ENCODE results near the gene PFDN4.

Gene PFDN4

DNA sequence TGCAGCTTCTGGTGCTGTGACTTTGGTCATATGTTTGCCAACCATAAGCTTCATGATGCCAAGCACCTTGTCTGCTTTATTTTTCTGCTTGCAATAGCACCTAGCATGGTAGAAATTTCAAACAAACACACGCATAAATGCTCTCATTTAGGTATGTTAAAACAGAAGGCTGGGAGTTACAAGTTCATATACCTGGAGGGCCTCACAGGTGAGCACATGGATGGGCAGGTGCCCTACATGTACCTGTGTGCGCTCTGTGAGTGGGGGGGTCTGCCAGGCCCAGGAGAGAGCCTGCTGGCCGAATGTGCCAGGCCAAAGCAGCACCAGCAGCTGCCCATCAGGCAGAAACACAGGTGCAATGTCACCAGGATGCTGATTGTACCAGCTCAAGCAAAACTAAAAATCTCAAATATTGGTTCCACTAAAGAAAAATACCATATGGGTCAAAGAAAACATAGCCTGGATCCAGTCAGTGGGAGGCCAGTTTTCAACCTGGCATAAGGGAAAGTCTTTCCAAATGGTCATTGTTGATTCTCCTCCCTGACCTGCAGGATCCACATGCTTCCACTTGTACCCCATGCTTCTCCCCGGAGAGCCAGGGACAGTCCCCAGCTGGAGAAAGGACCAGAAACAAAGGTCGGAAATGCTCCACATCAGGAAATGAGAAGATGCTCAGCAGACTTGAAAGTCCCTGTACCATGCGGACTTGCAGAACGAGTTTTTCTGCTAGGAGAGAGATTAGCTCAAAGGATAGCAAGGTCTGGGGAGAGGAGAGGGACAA, 7.2 kb upstream of the PFDN4 start:
- no peak for DNase-seq (ENCODE audit: low read depth in 2 of 3, low spot score in 1 of 3)

DNA sequence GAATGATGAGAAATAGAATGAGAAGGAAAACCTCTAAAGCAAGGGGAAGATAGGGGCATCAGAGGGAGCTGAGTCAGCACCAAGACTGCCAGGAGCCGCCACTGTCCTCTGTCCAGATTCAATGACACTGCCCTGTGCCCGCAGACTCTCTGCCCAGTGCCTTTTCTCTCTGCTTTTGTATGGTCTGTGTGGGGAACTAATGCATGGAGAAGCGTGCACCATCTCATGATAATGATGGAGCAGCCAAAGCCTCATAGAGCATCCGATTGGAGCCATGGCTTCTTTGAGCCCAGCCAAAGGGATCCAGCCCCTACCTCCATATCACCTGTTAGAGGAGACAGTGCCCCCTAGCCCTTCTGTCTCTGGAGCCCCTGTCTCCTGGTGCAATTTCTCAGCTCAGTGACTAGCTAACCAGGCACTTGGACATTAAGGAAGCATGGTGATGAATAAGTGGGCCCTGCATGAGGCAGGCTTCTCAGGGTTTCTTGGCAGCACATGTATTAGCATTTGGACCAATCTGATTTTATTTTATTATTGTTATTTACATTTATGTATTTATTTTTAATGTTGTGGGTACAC, 6.5 kb upstream of the PFDN4 start:
- no peak for DNase-seq (ENCODE audit: low read depth in 2 of 3, low spot score in 1 of 3)

DNA sequence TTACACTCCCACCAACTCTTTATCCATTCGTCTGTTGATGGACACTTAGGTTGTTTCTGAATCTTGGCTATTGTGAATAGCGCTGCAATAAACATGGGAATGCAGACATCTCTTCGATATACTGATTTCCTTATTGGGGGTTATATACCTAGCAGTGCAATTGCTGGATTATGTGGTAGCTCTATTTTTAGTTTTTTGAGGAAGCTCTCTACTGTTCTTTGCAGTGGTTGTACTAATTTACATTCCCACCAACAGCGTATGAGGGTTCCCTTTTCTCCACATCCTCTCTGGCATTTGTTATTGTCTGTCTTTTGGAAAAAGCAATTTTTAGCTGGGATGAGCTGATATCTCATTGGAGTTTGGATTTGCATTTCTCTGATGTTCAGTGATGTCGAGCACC, 4.6 kb upstream of the PFDN4 start:
- no peak for DNase-seq (ENCODE audit: low read depth in 2 of 3, low spot score in 1 of 3)

DNA sequence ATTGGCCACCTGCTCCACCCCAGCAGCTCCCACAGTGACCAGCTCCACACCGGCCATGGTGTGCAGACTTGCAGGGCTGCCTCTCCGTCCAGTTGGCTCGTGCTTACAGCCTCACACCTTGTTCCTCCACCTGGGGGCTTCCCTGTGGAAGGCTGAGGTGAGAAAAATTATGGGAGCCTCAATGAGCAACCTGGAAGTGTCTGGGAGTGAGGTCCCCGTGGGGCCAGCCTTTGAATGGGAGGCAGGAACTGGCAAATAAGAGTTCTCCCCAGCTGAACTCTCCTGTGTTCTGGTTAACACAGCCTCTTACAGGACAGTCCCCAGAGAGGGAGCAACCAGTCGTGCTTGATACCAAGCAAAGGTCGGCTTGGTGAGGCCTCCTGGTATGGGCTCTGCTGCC, 3.8 kb upstream of the PFDN4 start:
- no peak for DNase-seq (ENCODE audit: low read depth in 2 of 3, low spot score in 1 of 3)

DNA sequence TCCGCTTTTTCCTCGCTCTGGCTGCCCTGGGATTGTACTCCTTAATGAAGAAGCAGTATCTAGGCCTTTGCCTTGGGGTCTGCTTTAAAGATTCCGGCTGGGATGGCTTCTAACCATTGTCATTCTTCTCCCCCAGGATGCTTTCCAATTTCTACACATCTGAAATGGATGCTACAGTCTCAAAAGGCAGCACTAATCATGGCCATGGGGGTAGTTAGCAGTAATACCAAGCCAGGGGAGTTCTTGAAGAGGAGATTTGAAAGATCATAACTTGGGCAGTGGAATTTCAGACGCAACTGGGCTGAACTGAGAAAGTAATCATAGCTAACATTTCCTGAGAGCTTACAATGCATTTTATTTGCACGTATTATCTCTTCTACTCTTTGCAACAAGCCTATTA, 3.4 kb upstream of the PFDN4 start:
- DNase-seq (ENCODE audit: low read depth in 2 of 3, low spot score in 1 of 3) = no peak

DNA sequence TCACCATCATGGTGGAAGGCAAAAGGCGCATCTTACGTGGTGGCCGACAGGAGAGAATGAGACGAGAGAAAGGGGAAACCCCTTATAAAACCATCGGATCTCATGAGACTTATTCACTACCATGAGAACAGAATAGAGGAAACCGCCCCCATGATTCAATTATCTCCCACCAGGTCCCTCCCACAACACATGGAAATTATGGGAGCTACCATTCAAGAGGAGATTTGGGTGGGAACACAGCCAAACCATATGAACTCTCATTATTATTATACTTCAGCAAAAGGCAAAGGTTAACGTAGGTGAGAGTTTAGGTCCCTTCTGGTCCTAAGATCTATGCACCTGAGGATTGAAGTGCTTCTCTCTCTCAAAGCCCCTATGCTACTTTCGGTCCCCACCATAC, 2.4 kb upstream of the PFDN4 start:
- peak in 1 of 3 donors; percentile 17 for DNase-seq (ENCODE audit: low read depth in 2 of 3, low spot score in 1 of 3)

DNA sequence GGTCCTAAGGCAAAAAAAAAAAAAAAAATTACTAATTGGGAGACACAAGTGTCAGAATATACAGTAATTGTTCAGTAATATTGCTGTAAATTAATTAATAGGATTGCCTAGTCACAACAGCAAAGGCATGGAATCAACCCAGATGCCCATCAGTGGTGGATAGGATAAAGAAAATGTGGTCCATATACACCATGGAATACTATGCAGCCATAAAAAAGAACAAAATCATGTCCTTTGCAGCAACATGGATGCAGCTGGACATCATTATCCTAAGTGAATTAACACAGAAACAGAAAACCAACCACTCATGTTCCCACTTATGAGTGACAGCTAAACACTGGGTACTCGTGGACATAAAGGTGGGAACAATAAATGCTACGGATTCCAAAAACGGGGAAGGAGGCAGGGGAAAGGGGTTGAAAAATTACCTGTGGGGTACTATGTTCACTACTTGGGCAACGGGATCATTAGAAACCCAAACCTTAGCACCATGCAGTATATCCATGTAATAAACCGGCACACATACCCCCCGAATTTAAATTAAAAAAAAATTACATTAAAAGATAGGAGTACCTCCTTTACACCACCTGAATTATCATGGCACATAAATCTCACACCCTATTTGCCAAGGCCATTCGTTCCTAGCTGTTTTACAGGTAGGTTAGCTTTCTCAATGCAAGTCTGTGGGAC, 689 bp upstream of the PFDN4 start:
- no peak for DNase-seq (ENCODE audit: low read depth in 2 of 3, low spot score in 1 of 3)

DNA sequence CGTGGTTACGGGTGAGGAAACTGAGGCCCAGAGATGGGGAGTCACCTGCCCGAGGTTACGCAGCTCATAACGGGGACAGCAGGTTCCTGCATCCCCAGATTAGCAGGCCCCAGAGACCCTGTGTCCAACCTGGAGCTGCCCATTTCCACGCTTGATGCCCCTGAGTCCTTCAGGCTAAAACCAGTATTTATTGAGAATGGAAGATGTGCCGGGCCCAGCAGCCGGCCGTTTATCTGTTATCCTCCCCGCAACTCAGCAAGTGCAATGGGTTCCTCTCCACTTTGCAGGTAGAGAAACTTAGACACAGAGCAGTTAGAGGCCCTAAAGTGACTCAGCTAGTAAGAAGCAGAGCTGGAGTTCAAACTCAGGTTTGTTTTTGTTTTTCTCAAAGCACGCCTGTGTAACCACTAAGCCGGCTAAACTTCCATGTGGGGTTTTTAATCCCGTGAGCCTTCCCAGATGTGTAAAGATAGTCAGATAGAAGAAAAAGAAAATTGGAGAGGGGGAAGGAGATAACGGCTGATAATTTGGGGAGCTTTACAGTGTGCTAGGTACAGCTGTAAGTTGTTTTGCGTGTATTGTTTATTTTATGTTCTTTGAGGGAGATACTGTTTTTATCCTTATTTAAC, 775 bp downstream of the PFDN4 start:
- DNase-seq (ENCODE audit: low read depth in 2 of 3, low spot score in 1 of 3) = no peak

DNA sequence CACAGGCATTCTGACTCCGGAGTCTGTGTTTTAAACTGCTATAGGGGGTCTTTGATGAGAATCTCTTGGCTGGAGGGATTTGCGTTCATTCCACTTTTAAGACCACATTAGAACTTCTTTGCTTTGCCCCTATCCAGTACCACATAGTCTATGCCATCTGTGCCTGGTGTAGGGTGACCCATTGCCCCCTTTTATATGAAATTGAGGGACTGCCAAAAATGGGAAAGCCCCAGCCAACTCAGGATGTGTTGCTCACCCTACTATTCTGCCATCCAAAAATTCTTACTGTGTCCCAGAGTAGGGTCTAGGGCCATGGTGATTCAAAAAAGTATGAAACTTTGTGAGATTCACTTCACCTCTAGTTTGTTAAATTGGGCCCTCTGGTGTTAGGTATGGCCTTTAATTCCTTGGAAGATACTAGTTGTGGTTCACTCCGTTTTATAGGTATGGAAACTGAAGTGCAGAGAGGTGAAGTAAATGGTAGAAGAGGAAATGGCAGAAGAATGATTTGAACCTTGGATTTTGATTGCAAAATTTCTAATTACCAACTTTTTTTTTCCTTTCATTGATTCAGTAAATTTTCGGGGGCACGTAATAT, 1.4 kb downstream of the PFDN4 start:
- DNase-seq (ENCODE audit: low read depth in 2 of 3, low spot score in 1 of 3) = no peak

DNA sequence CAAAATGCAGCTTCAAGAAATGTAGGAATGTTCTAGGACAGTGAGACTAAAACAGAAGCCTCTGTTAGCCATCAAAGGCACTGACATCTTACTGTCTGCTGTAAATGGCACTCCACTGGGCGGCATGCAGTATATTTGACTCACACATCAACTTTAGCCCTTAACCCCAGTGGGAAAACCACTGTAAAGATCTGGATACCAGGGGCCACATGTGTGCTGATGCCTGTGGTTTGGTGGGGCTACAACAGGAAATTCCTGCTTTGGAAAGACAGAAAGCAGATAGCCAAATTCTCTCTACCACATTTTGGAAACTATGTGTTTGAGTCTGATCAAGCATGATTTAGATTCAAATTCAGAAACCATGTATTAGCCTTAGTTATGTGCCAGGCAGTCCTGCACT, 4.3 kb downstream of the PFDN4 start:
- DNase-seq (ENCODE audit: low read depth in 2 of 3, low spot score in 1 of 3) = no peak

DNA sequence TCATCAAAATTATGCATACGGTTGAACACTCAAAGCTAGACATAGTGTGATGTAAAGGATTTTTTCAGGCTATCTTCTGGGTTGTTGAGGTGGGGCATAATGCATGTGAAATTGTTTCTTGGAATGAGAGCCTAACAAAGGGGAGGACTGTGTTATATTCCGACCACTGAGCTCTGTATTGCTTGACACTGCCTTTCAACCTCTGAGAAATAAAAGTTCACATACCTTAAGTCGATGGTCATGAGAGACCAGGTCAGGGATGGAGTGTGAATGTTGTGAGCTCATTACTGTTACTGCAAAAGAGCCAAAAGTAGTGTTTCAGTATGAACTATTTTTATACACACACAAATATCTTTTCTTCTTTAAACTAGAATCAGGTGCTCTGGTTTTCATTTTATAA, 5.0 kb downstream of the PFDN4 start:
- no peak for DNase-seq (ENCODE audit: low read depth in 2 of 3, low spot score in 1 of 3)

DNA sequence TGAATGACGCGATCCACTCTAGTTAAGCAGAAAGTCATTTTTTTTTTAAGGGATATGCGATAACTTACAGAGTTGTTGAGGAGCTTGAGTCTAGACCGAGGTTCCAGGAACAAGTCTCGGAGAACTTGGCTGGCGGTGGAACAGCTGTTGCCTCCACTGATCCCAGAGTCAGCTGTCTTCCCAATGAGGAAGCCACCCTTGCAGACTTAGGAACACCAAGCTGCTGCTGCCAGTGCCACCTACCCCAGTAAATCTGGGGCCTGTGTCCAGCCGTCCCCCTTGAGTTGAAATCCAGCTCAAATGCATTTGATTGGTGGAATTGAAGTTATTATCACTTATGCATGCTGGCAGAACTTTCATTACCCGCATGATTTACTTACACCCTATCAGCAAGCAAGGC, 6.7 kb downstream of the PFDN4 start:
- DNase-seq (ENCODE audit: low read depth in 2 of 3, low spot score in 1 of 3) = no peak

DNA sequence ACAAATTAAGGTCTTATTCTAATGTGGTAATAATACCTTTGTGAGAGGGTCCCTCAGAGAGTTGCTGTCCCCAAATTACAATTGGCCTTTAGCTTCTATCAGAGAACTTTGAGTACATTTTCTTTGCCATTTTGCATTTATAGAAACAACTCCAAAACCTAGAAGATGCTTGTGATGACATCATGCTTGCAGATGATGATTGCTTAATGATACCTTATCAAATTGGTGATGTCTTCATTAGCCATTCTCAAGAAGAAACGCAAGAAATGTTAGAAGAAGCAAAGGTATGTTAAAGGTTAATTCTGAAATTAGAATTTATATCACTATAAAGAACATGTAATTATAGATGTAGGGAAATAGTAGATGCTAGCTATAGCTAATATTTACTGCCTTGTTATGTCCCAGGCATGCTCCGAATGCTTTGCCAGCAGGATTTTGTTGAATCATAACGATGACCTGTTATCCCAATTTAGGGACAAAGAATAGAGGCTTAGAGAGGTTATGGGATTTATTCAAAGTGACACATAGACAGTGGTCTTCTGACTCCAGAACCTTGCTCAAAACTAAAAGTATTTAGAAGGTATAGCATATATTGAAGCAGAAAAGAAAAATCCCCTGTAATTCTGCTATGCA, 7.4 kb downstream of the PFDN4 start:
- DNase-seq (ENCODE audit: low read depth in 2 of 3, low spot score in 1 of 3) = no peak

DNA sequence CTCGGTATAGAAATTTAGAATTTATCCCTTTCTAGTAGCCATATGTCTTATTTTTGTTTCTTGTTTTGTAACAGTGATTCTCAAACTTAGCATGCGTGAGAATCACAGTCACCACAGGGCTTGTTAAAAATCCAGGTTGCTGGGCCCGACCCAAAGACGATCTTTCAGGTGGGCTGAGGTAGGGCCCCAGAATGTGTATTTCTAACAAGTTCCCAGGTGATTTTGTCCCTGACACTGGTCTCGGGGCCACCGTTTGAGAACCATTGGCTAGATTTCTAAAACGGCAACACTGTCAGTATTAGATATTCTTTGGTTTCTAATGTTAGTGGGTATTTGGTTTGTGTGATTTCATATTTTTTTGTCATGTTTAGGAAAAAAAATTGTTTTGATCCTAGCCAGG, 9.9 kb downstream of the PFDN4 start:
- no peak for DNase-seq (ENCODE audit: low read depth in 2 of 3, low spot score in 1 of 3)

DNA sequence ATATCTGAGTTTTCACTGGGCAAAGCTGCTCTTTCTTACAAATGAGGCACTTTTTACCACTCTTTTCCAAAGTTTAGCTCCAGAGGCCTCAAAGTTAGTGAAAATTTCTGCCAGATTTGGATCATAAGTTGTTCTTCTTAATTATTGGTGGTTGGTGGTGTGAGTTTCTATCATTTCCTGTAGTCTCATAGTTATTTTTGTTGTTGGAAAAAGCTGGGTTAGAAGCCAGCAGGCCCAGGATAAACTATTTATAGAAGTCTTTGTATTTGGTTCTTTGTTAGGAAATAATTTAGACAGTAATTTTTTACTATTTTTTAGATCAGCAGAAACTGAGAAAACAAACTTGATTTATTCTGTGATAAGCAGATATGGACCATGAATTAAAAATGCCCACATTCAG, 10.6 kb downstream of the PFDN4 start:
- DNase-seq (ENCODE audit: low read depth in 2 of 3, low spot score in 1 of 3) = no peak

DNA sequence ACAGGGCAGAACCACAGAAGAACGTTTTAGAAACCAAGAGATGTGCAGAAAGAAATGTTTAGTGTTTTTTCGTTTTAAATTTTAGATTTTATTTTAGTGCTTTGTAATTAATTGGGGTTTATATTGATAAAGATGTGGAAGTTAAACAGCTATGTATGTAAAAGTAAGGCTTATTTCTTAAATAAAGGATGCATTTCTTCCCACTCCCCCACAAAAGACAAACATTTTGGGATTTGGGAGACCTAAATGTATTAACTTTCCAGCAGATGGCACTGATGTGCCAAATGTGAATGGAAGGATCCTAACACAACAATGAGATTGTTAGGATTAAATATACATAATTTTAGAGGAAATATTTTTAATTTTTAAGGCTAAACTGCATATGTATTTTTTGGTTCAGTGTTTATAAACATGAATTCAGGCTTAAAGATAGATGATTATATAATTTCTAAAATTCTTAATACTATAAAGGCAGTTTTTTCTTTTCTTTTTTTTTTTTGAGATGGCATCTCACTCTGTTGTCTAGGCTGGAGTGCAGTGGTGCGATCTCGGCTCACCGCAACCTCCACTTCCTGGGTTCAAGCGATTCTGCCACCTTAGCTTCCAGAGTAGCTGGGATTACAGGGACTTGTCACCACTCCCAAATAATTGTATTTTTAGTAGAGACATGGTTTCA, 12.0 kb downstream of the PFDN4 start:
- no peak for DNase-seq (ENCODE audit: low read depth in 2 of 3, low spot score in 1 of 3)

DNA sequence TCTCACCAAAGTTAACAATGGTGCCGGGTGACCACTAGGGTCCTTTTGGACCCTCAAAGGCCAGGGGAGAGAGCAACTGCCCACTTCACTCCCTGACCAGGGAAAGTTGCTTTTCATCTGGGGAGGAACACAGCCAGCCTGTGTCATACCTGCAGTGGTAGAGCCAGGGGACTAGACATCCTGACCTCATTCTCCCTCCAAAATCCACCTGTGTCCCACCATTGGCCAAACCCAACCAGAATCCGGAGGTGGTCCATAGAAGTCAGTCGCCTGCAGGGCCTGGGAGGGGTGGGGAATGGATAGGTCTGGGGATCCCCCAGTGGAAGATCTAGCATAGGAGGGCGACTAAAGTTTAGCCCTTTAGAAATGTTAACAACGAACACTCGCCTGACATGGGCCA, 12.8 kb downstream of the PFDN4 start:
- DNase-seq (ENCODE audit: low read depth in 2 of 3, low spot score in 1 of 3) = no peak

DNA sequence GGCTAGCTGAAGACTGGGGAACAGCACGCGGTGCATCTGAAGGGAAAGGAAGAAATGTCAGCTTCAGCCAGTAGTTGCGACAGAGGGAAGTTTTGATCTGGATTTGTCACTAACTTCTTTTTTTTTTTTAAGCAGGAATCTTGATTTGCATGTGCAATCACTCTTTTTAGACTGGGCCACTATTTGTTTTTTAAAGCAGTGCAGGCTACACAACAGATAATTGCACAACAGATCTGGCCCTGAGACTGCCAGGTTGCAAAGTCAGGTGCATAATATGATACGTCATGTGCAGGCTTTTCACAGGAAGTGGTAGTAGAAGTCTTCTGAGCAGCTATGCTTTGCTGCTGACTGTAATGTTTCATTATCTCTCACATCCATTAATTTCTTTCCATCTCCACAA, 13.5 kb downstream of the PFDN4 start:
- no peak for DNase-seq (ENCODE audit: low read depth in 2 of 3, low spot score in 1 of 3)

DNA sequence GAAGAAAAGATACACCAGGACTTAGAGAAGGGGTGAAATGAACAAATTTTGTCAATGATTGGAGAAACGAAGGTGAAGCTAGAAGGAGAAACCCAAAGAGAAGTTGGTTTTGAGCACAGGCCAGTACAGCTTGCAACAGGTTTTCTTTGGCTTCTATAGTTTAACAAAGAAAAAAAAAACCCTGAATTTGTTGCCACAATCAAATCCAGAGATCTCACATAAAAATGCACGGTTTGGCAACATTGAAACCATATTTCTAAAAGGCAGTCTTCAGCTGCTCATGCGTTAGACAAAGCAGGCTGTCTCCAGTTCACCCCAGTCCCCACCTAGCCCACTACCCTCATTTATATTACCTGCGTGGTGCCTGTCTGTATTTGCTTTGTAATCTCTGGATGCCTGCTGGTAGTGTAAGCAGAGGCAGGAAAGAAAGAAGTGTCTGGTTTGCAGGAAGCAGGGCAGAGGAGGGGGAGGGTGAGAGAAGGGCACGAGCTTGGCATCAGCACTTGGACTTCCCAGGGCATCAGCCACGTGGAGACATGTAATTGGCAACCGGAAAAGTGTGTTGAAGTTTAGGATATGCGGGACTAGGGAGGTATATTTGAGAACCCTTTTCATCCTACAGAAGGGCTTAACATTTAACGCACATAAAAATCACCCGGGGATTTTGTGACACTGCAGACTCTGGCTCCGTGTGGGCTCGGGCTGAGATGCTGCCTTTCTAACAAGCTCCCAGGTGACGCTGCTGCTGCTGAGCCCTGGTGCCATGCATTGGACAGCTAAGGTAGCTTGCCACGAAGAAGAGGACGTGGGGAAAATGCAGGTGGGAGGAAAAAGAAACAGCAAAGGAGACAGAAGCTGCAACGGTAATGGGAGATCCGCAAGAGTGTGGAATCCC, 14.4 kb downstream of the PFDN4 start:
- DNase-seq (ENCODE audit: low read depth in 2 of 3, low spot score in 1 of 3) = no peak

DNA sequence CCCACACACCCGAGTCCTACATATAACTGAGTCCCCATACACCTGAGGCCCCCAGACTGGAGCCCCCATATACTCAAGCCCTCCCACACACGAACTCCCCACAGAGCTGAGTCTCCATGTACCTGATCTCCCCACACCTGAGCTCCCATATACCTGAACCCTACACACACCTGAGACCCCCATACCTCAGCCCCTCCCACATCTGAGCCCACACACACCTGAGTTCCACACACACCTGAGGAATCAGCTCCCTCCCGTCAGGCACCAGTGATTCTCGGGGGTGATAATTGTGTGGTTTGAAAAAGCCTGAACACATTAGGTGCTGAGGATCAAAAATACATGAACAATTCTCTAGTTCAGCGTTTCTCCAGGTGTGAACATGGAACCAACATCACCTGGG, 15.4 kb downstream of the PFDN4 start:
- no peak for DNase-seq (ENCODE audit: low read depth in 2 of 3, low spot score in 1 of 3)

Measured in stimulated activated CD4-positive, alpha-beta T cell treated with anti-CD3 and anti-CD28 coated beads, Interleukin-12 subunit alpha, Interleukin-12 subunit beta, amount 100 ng/mL, for 48 hours (primary cell).